H1 (cell line): Measurements from ENCODE around the gene MBD5. TPM values are rescaled to one million over a fixed set of nuclear protein-coding genes. Genes with fewer than 3 reads are reported as not detected.

Source experiments
- ASH2L ChIP-seq: fragments of 200-600, 300-600 bp; sonication (generic); IDR thresholded peaks from one replicate; pipeline ENCODE4 v1.7.1; 2017; ENCODE audit warnings: low read length
- BCL11A ChIP-seq, 2 experiments: IDR thresholded peaks; one replicate each; pipeline ENCODE4 v1.6.1; 2011; ENCODE audit warnings: low read depth in 2 of 2, low read length in 2 of 2, mild to moderate bottlenecking in 2 of 2
- CHD1 ChIP-seq: IDR thresholded peaks from 2 replicates; pipeline ENCODE4 v1.6.1; 2012; ENCODE audit warnings: low read depth, low read length, improper control_type of control experiment
- CHD2 ChIP-seq: IDR thresholded peaks from 2 replicates; pipeline ENCODE4 v1.6.1; 2012; ENCODE audit warnings: low read length, improper control_type of control experiment
- EP300 ChIP-seq, 2 experiments: IDR thresholded peaks; 1 replicate in 1 of 2; 2 replicates in 1 of 2; pipeline ENCODE4 v1.6.1; 2011 to 2012; ENCODE audit warnings: low read depth in 2 of 2, low read length in 2 of 2, mild to moderate bottlenecking in 2 of 2, borderline replicate concordance in 1 of 2, inconsistent platforms in 1 of 2, moderate library complexity in 1 of 2
- EZH2 ChIP-seq: fragments of 200-600 bp; sonication (generic); IDR thresholded peaks from 2 replicates; pipeline ENCODE4 v1.7.1; 2012; ENCODE audit warnings: low read depth, mild to moderate bottlenecking, moderate library complexity, low read length, inconsistent platforms; ENCODE audit not compliant: severe bottlenecking
- HDAC6 ChIP-seq: IDR thresholded peaks from one replicate; pipeline ENCODE4 v1.7.1; 2012; ENCODE audit warnings: low read depth, mild to moderate bottlenecking, inconsistent platforms, low read length, moderate library complexity
- YY1 ChIP-seq: IDR thresholded peaks from 2 replicates; pipeline ENCODE4 v1.6.1; 2011; ENCODE audit warnings: low read depth, mild to moderate bottlenecking, low read length
- polyA plus RNA-seq, 7 experiments: library from polyadenylated mRNA; depleted of rRNA in 3 of 7; stranded (reverse) in 5 of 7; unstranded in 2 of 7; fragments of >200 nt in 5 of 7; fragments of 200-250 nt in 2 of 7; gene quantifications; 1 replicate in 5 of 7; 2 replicates in 1 of 7; 4 replicates in 1 of 7; pipeline versions ENCODE4 v1.2.1 to v1.2.3, GENCODE V29; 2011 to 2013; ENCODE audit warnings: missing spikeins in 2 of 7, mixed read lengths in 2 of 7
- total RNA-seq: library from RNA; stranded (reverse); fragmentation: NEBNext Ultra II Directional; extraction: Animal tissue kit (Norgen Biotek cat#: 25700); gene quantifications from 2 replicates; pipeline ENCODE4 v1.2.1, GENCODE V29; 2021
- TF ChIP-seq, protein P1 (sequence below): fragments of 300-600 bp; sonication (generic); IDR thresholded peaks from 2 replicates; pipeline ENCODE4 v1.7.1; 2012; ENCODE audit warnings: low read length, moderate library complexity, mild to moderate bottlenecking, inconsistent platforms; ENCODE audit not compliant: insufficient replicate concordance

MBD5 gene
- total and polyA plus RNA-seq, 2 of the 8 experiments (the other 6 are each of a cell fraction or from before 2014, with no cell fraction given): 9.7 to 29.4 TPM

DNA sequence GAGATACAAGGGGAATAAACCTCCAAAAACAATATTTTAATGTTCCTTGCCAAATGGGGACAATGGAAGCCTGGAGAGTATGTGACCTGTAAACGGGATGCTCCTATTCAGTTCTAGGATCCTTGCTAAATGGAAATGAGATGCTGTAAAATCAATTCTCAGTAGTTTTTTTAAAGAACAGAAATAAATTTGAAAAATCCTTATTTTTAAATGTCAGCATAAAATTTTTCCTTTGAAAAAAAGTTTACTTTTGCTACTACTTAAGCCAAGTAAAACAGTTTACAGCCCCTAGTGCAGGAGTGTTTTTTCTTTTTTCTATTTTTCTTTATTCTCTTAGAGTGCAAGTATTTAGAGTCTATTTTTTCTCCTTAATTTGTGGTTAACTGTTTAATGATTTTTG lies 158.8 kb downstream of the MBD5 start (continued):
- TF ChIP-seq, protein P1, sequence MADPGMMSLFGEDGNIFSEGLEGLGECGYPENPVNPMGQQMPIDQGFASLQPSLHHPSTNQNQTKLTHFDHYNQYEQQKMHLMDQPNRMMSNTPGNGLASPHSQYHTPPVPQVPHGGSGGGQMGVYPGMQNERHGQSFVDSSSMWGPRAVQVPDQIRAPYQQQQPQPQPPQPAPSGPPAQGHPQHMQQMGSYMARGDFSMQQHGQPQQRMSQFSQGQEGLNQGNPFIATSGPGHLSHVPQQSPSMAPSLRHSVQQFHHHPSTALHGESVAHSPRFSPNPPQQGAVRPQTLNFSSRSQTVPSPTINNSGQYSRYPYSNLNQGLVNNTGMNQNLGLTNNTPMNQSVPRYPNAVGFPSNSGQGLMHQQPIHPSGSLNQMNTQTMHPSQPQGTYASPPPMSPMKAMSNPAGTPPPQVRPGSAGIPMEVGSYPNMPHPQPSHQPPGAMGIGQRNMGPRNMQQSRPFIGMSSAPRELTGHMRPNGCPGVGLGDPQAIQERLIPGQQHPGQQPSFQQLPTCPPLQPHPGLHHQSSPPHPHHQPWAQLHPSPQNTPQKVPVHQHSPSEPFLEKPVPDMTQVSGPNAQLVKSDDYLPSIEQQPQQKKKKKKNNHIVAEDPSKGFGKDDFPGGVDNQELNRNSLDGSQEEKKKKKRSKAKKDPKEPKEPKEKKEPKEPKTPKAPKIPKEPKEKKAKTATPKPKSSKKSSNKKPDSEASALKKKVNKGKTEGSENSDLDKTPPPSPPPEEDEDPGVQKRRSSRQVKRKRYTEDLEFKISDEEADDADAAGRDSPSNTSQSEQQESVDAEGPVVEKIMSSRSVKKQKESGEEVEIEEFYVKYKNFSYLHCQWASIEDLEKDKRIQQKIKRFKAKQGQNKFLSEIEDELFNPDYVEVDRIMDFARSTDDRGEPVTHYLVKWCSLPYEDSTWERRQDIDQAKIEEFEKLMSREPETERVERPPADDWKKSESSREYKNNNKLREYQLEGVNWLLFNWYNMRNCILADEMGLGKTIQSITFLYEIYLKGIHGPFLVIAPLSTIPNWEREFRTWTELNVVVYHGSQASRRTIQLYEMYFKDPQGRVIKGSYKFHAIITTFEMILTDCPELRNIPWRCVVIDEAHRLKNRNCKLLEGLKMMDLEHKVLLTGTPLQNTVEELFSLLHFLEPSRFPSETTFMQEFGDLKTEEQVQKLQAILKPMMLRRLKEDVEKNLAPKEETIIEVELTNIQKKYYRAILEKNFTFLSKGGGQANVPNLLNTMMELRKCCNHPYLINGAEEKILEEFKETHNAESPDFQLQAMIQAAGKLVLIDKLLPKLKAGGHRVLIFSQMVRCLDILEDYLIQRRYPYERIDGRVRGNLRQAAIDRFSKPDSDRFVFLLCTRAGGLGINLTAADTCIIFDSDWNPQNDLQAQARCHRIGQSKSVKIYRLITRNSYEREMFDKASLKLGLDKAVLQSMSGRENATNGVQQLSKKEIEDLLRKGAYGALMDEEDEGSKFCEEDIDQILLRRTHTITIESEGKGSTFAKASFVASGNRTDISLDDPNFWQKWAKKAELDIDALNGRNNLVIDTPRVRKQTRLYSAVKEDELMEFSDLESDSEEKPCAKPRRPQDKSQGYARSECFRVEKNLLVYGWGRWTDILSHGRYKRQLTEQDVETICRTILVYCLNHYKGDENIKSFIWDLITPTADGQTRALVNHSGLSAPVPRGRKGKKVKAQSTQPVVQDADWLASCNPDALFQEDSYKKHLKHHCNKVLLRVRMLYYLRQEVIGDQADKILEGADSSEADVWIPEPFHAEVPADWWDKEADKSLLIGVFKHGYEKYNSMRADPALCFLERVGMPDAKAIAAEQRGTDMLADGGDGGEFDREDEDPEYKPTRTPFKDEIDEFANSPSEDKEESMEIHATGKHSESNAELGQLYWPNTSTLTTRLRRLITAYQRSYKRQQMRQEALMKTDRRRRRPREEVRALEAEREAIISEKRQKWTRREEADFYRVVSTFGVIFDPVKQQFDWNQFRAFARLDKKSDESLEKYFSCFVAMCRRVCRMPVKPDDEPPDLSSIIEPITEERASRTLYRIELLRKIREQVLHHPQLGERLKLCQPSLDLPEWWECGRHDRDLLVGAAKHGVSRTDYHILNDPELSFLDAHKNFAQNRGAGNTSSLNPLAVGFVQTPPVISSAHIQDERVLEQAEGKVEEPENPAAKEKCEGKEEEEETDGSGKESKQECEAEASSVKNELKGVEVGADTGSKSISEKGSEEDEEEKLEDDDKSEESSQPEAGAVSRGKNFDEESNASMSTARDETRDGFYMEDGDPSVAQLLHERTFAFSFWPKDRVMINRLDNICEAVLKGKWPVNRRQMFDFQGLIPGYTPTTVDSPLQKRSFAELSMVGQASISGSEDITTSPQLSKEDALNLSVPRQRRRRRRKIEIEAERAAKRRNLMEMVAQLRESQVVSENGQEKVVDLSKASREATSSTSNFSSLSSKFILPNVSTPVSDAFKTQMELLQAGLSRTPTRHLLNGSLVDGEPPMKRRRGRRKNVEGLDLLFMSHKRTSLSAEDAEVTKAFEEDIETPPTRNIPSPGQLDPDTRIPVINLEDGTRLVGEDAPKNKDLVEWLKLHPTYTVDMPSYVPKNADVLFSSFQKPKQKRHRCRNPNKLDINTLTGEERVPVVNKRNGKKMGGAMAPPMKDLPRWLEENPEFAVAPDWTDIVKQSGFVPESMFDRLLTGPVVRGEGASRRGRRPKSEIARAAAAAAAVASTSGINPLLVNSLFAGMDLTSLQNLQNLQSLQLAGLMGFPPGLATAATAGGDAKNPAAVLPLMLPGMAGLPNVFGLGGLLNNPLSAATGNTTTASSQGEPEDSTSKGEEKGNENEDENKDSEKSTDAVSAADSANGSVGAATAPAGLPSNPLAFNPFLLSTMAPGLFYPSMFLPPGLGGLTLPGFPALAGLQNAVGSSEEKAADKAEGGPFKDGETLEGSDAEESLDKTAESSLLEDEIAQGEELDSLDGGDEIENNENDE: no peak
- TF ChIP-seq HDAC6: no peak
- TF ChIP-seq CHD2: no peak
- TF ChIP-seq EZH2: no peak
- no peak for TF ChIP-seq ASH2L
- TF ChIP-seq EP300 (IDR thresholded peaks at IDR 0.05; ENCODE audit: borderline replicate concordance in 1 of 2, low read depth in 2 of 2, low read length in 2 of 2): no peak
- no peak for TF ChIP-seq CHD1
- TF ChIP-seq BCL11A (IDR thresholded peaks at IDR 0.05; ENCODE audit: low read depth in 2 of 2, low read length in 2 of 2): no peak
- TF ChIP-seq YY1: no peak
